ENCODE results near the gene POLR2H.

Gene POLR2H

DNA sequence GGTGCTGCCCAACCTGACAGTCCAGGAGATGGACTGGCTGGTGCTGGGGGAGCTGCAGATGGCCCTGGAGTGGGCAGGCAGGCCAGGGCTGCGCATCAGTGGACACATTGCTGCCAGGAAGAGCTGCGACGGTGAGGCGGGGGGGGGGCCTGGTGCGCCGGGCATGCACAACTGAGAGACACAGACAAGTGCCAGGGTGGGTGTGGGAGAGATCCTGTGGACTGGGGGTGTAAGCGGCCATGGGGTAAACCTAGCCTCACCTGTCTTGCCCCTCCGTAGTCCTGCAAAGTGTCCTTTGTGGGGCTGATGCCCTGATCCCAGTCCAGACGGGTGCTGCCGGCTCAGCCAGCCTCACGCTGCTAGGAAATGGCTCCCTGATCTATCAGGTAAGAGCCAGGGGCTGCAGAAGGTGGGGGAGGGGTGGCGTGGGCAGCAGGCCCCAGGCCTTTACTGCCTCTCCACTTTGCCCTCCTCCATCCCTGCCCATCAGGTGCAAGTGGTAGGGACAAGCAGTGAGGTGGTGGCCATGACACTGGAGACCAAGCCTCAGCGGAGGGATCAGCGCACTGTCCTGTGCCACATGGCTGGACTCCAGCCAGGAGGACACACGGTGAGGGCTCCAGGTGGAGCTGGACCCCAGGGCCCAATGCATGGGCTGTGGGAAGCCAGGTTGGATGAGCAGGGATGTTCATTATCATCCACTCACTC is 21.7 kb downstream of the POLR2H start:
- H4K20me1 ChIP-seq (ENCODE audit: control insufficient read depth, insufficient read depth, low read depth, low read length) = no peaks in the 10 kb centered on the region
- TF ChIP-seq EZH2phosphoT487 (IDR thresholded peaks at IDR 0.05; ENCODE audit: borderline replicate concordance, low read length) = no peak
- no peak for TF ChIP-seq CTCF (IDR thresholded peaks at IDR 0.05; ENCODE audit: low read depth, low read length, poor library complexity, severe bottlenecking)
- peaks cover 30% of the 10 kb centered on the region for H3K27me3 ChIP-seq (ENCODE audit: control insufficient read depth, low read length)

GRCh38 chr3:184384342-184384741 is 22.8 kb downstream of the POLR2H start:
- H4K20me1 ChIP-seq (ENCODE audit: control insufficient read depth, insufficient read depth, low read depth, low read length) = no peaks in the 10 kb centered on the region
- no peaks in the 10 kb centered on the region for H3K79me2 ChIP-seq (ENCODE audit: control insufficient read depth, low read length)
- peaks cover 18% of the 10 kb centered on the region for H3K27me3 ChIP-seq (ENCODE audit: control insufficient read depth, low read length)
- TF ChIP-seq CTCF (IDR thresholded peaks at IDR 0.05; ENCODE audit: low read depth, low read length, poor library complexity, severe bottlenecking) = no peak
- no peak for TF ChIP-seq EZH2phosphoT487 (IDR thresholded peaks at IDR 0.05; ENCODE audit: borderline replicate concordance, low read length)
- no peaks in the 10 kb centered on the region for H3K4me1 ChIP-seq (ENCODE audit: control insufficient read depth, low read length)
- H3F3A ChIP-seq (ENCODE audit: control insufficient read depth, insufficient read depth) = no peaks in the 10 kb centered on the region
- no peaks in the 10 kb centered on the region for H3K36me3 ChIP-seq (ENCODE audit: control insufficient read depth, low read length)
- H3K4me3 ChIP-seq (ENCODE audit: low read length) = no peak overlapping the region
- no peak overlapping the region for H3K27ac ChIP-seq (ENCODE audit: low read depth, low read length)
- H3K4me2 ChIP-seq (ENCODE audit: low read length) = no peak overlapping the region
- no peaks in the 10 kb centered on the region for H3K9me3 ChIP-seq (ENCODE audit: control insufficient read depth, insufficient read depth, low read length)
- H3K9me2 ChIP-seq (replicated peaks; ENCODE audit: control insufficient read depth, low read length) = no peaks in the 10 kb centered on the region

More for the DNA sequence above, 21.7 kb downstream of the POLR2H start:
- no peaks in the 10 kb centered on the region for H3K79me2 ChIP-seq (ENCODE audit: control insufficient read depth, low read length)
- no peaks in the 10 kb centered on the region for H3K9me3 ChIP-seq (ENCODE audit: control insufficient read depth, insufficient read depth, low read length)
- H3K27ac ChIP-seq (ENCODE audit: low read depth, low read length) = no peak overlapping the region
- H3K4me3 ChIP-seq (ENCODE audit: low read length) = no peak overlapping the region
- no peaks in the 10 kb centered on the region for H3F3A ChIP-seq (ENCODE audit: control insufficient read depth, insufficient read depth)
- no peak overlapping the region for H3K4me2 ChIP-seq (ENCODE audit: low read length)
- no peaks in the 10 kb centered on the region for H3K36me3 ChIP-seq (ENCODE audit: control insufficient read depth, low read length)
- no peaks in the 10 kb centered on the region for H3K9me2 ChIP-seq (replicated peaks; ENCODE audit: control insufficient read depth, low read length)
- H3K4me1 ChIP-seq (ENCODE audit: control insufficient read depth, low read length) = no peaks in the 10 kb centered on the region

DNA sequence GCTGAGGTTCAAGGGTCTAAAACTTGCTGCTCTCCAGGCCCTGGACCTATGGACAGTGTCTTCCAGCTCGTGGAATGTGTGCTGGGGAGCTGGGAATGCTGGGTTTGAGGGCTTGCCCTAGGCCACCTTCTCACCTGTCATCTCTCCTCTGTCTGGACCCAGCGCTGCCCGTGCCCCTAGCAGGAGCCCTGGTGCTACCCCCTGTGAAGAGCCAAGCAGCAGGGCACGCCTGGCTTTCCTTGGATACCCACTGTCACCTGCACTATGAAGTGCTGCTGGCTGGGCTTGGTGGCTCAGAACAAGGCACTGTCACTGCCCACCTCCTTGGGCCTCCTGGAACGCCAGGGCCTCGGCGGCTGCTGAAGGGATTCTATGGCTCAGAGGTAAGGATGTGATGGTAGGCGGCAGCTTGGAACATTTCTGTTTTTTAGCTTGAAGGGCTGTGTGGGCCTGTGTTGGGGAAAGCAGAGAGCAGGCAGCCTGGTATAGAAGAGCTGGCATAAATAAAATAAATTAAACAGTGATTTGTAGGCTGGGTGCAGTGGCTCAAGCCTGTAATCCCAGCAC is 23.4 kb downstream of the POLR2H start:
- peaks cover 17% of the 10 kb centered on the region for H3K27me3 ChIP-seq (ENCODE audit: control insufficient read depth, low read length)
- no peaks in the 10 kb centered on the region for H3K79me2 ChIP-seq (ENCODE audit: control insufficient read depth, low read length)
- no peaks in the 10 kb centered on the region for H3F3A ChIP-seq (ENCODE audit: control insufficient read depth, insufficient read depth)
- H3K36me3 ChIP-seq (ENCODE audit: control insufficient read depth, low read length) = no peaks in the 10 kb centered on the region
- TF ChIP-seq EZH2phosphoT487 (IDR thresholded peaks at IDR 0.05; ENCODE audit: borderline replicate concordance, low read length) = no peak
- no peak for TF ChIP-seq CTCF (IDR thresholded peaks at IDR 0.05; ENCODE audit: low read depth, low read length, poor library complexity, severe bottlenecking)
- no peak overlapping the region for H3K27ac ChIP-seq (ENCODE audit: low read depth, low read length)
- no peaks in the 10 kb centered on the region for H4K20me1 ChIP-seq (ENCODE audit: control insufficient read depth, insufficient read depth, low read depth, low read length)
- H3K9me3 ChIP-seq (ENCODE audit: control insufficient read depth, insufficient read depth, low read length) = no peaks in the 10 kb centered on the region
- H3K4me3 ChIP-seq (ENCODE audit: low read length) = no peak overlapping the region
- H3K9me2 ChIP-seq (replicated peaks; ENCODE audit: control insufficient read depth, low read length) = no peaks in the 10 kb centered on the region
- no peak overlapping the region for H3K4me2 ChIP-seq (ENCODE audit: low read length)
- H3K4me1 ChIP-seq (ENCODE audit: control insufficient read depth, low read length) = no peaks in the 10 kb centered on the region

Data from DOHH2 (cell line).